ENCODE results near the gene STRIT1.

DNA sequence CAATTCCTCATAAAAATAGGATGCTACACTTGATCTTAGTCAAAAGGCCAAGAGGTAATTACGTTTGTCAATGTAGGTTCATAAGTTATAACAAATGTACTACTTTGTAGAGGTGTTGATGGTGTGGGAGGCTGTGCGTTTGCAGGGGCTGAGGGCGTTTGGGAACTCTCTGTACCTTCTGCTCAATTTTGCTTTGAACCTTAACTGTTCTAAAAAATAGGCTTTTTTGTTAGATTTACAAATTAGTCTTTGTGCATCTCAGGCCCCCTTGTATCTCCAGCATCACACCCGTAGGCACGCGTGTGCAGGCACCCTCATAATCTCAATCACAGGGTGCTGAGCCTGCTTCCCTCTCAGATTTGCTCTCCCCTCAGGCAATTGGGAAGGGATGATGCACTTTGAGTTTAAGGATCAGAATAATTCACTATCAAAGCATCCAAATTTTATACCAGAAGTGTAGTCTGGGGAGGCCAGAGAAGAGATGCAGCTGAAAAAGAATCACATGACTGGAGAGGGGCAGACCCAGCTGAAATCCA lies 36.1 kb upstream of the STRIT1 start:
- no peak for TF ChIP-seq POLR2A (conservative IDR thresholded peaks at IDR 0.05)
- TF ChIP-seq MAFK (IDR thresholded peaks at IDR 0.05; ENCODE audit: low read length): no peak
